Spleen (tissue), 11 donors: ENCODE results near the gene PALLD. TPM values are rescaled to one million over a fixed set of nuclear protein-coding genes. Genes with fewer than 3 reads are reported as not detected.
A peak's percentile ranks its signal among the peaks of the same experiment; 100 is the strongest.

Experiments
- DNase-seq: peaks from one replicate; pipeline ENCODE4 v3.0.0-alpha.2; 2020
- H3K27ac ChIP-seq, 8 donors: fragments of 200-600 bp; sonication (generic) in 7 of 8; 1 replicate in 4 of 8; 2 replicates in 4 of 8; pipeline versions ENCODE4 v1.5.0 to v1.8.0; 2016 to 2021; ENCODE audit warnings: inconsistent platforms in 4 of 8, mild to moderate bottlenecking in 4 of 8, moderate library complexity in 1 of 8
- H3K27me3 ChIP-seq, 7 donors: fragments of 200-600 bp; sonication (generic) in 6 of 7; replicated peaks in 1 of 7; 1 replicate in 4 of 7; 2 replicates in 3 of 7; pipeline versions ENCODE4 v1.5.0 to v1.8.0; 2016 to 2021; ENCODE audit warnings: inconsistent platforms in 3 of 7, mild to moderate bottlenecking in 1 of 7
- H3K36me3 ChIP-seq, 6 donors: fragments of 200-600 bp; sonication (generic) in 5 of 6; 1 replicate in 4 of 6; 2 replicates in 2 of 6; pipeline versions ENCODE4 v1.5.0 to v1.8.0; 2016 to 2021; ENCODE audit warnings: inconsistent platforms in 2 of 6
- H3K4me1 ChIP-seq, 6 donors: fragments of 200-600 bp; sonication (generic) in 5 of 6; 1 replicate in 3 of 6; 2 replicates in 3 of 6; pipeline versions ENCODE4 v1.5.0 to v1.8.0; 2016 to 2021; ENCODE audit warnings: inconsistent platforms in 3 of 6
- H3K4me3 ChIP-seq, 8 donors: fragments of 200-600 bp; sonication (generic) in 7 of 8; 1 replicate in 4 of 8; 2 replicates in 4 of 8; pipeline versions ENCODE4 v1.5.0 to v1.8.0; 2016 to 2021; ENCODE audit warnings: inconsistent platforms in 4 of 8, mild to moderate bottlenecking in 4 of 8, moderate library complexity in 2 of 8
- H3K9me3 ChIP-seq, 8 donors: fragments of 200-600 bp; sonication (generic) in 7 of 8; 1 replicate in 4 of 8; 2 replicates in 4 of 8; pipeline versions ENCODE4 v1.5.0 to v1.8.0; 2016 to 2021; ENCODE audit warnings: inconsistent platforms in 4 of 8
- POLR2A ChIP-seq, 3 donors: fragments of 450-650 bp; IDR thresholded peaks; one replicate each; pipeline ENCODE4 v1.5.1; 2017; ENCODE audit warnings: antibody characterized with exemption in 3 of 3, mild to moderate bottlenecking in 1 of 3
- POLR2AphosphoS5 ChIP-seq, 3 donors: sonication (generic); formaldehyde crosslinking; IDR thresholded peaks; one replicate each; pipeline ENCODE4 v1.5.1; 2017; ENCODE audit warnings: antibody characterized with exemption in 3 of 3
- WGBS, 5 donors: extraction: QIAGEN DNeasy Blood & Tissue Kit in 3 of 5; methylation state at CpG; one replicate each; pipeline versions ENCODE4 v1.1.5 to v1.1.7; 2013 to 2018; 5-methylcytosine and 5-hydroxymethylcytosine counted together
- intact Hi-C: fragments of 100-400 bp; cut with DNase I; formaldehyde crosslinking; loops from one replicate; pipeline ENCODE4 v1.15.0; 2023; ENCODE audit warnings: low total_unique reads
- polyA plus RNA-seq, 3 donors: library from polyadenylated mRNA; stranded (reverse); fragments of 200-250 nt; gene quantifications; one replicate each; pipeline ENCODE4 v1.2.1, GENCODE V29; 2013
- total RNA-seq, 7 donors: library from RNA; depleted of rRNA in 3 of 7; stranded (reverse); fragments of >200 nt in 3 of 7; fragmentation: NEBNext Ultra II Directional in 4 of 7; extraction: Animal tissue kit (Norgen Biotek cat#: 25700) in 4 of 7; gene quantifications; one replicate each; pipeline versions ENCODE4 v1.1.0 to v1.2.1, GENCODE V29; 2016 to 2021
- TF ChIP-seq, protein P1 (sequence below), 11 experiments: fragments of 200-600 bp in 7 of 11; fragments of 450-650 bp in 4 of 11; sonication (generic) in 4 of 11; IDR thresholded peaks in 8 of 11; conservative IDR thresholded peaks in 3 of 11; 1 replicate in 7 of 11; 2 replicates in 4 of 11; pipeline versions ENCODE4 v1.4.0 to v1.8.0; 2016 to 2021; ENCODE audit warnings: antibody characterized with exemption in 11 of 11, inconsistent platforms in 4 of 11, mild to moderate bottlenecking in 1 of 11
- donor health status: healthy with polysubstance abuse.
- donor health status: DM: no; HTN: no; CAD: no; lungs with moderate emphysema.
- donor health status: DM: no; HTN: no; CAD: no.
- donor health status: Bipolar disorder and iron deficiency.
- donor health status: healthy.
- donor health status: DM: no; HTN: no; CAD: no.
- donor health status: DM: yes; HTN: yes; CAD: no.

Gene PALLD
- total and polyA plus RNA-seq, 10 donors = 24.3 to 228 (median 142) TPM

DNA sequence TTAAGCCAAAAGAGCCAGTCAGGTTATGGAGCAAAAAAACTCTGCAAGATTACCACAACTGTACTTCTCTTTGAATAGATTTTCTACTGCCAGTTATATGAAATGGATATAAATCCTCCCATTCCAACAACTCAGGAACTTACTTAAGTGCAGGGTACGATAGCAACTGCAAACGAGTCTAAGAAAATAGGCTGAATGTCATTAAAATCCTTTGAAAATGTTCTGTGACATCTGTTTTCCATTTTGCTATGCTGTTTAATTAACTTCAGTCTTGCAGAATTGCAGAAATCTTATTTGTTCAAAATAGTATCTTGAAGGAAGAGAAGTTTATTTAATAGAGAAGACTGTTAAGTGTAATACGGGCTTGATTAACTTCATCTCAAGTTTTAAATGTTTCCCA lies 243.8 kb downstream of the PALLD start:
- H3K27ac ChIP-seq = peak overlapping the region in 6 of 8 donors; percentile 13 to 65 (median 55)
- WGBS, 5 donors = 76 to 85% (median 78%) methylated on average over 3 of the region's 3 CpGs
- no peaks in the 10 kb centered on the region for H3K9me3 ChIP-seq
- H3K4me3 ChIP-seq = no peak overlapping the region
- no peaks in the 10 kb centered on the region for H3K27me3 ChIP-seq
- H3K36me3 ChIP-seq = no peaks in the 10 kb centered on the region
- no peak for DNase-seq
- peaks cover 0 to 19% (median 3%) of the 10 kb centered on the region in 6 donors for H3K4me1 ChIP-seq
- TF ChIP-seq POLR2AphosphoS5 (IDR thresholded peaks at IDR 0.05) = no peak
- no peak for TF ChIP-seq POLR2A (IDR thresholded peaks at IDR 0.05)
- TF ChIP-seq, protein P1, sequence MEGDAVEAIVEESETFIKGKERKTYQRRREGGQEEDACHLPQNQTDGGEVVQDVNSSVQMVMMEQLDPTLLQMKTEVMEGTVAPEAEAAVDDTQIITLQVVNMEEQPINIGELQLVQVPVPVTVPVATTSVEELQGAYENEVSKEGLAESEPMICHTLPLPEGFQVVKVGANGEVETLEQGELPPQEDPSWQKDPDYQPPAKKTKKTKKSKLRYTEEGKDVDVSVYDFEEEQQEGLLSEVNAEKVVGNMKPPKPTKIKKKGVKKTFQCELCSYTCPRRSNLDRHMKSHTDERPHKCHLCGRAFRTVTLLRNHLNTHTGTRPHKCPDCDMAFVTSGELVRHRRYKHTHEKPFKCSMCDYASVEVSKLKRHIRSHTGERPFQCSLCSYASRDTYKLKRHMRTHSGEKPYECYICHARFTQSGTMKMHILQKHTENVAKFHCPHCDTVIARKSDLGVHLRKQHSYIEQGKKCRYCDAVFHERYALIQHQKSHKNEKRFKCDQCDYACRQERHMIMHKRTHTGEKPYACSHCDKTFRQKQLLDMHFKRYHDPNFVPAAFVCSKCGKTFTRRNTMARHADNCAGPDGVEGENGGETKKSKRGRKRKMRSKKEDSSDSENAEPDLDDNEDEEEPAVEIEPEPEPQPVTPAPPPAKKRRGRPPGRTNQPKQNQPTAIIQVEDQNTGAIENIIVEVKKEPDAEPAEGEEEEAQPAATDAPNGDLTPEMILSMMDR (IDR thresholded peaks at IDR 0.05 in 8 of 11, conservative IDR thresholded peaks at IDR 0.05 in 3 of 11) = no peak
- intact Hi-C loops = no loop called here

DNA sequence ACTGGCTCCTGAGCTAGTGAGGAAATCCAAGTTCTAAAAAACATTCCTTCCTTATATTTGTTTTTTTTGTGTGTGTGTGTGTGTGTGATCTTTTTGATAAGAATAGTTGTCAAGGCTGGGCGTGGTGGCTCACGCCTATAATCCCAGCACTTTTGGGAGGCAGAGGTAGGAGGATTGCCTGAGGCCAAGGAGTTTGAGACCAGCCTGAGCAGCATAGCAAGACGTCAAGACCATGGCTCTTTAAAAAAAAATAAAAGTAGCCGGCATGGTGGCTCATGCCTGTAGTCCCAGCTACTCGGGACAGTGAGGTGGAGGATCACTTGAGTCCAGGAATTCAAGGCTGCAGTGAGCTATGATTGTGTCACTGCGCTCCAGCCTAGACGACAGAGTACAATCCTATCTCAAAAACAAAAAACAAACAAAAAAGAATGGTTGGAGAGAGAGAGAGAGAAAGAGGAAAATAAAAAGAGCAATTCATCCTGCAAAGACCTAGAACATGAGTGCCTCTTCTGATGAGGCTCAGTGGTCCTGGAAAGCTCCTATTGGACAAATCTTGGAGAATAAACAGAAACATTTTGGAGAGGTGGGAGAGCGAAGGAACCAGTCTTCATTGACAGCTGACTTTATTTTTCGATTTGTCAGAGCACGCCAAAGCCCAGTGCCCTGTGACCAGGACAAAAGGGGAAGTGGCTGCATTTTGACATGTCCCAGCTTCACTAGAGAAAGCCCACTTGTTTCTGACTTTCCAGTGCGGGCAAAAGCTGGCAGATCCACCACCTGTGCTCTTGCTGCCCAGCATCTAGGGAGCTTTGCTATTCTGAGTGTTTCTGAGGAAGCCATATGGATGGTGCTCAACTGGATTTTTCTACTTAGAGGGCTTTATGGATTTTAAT lies 244.7 kb downstream of the PALLD start:
- Histone ChIP-seq H3K36me3 (no peaks in the 10 kb centered on the region), H3K27me3 (no peaks in the 10 kb centered on the region), H3K27ac (peak overlapping the region in 7 of 8 donors; percentile 11 to 65 (median 55)), H3K4me3 (no peak overlapping the region), H3K9me3 (no peaks in the 10 kb centered on the region), H3K4me1 (peaks cover 0 to 18% (median 3%) of the 10 kb centered on the region in 6 donors)
- WGBS, 5 donors = 65 to 75% (median 72%) methylated on average over 11 of the region's 11 CpGs
- DNase-seq = no peak
- TF ChIP-seq POLR2A (IDR thresholded peaks at IDR 0.05) = no peak
- TF ChIP-seq, protein P1 (IDR thresholded peaks at IDR 0.05 in 8 of 11, conservative IDR thresholded peaks at IDR 0.05 in 3 of 11) = no peak
- TF ChIP-seq POLR2AphosphoS5 (IDR thresholded peaks at IDR 0.05) = no peak
- intact Hi-C loops = no loop called here

DNA sequence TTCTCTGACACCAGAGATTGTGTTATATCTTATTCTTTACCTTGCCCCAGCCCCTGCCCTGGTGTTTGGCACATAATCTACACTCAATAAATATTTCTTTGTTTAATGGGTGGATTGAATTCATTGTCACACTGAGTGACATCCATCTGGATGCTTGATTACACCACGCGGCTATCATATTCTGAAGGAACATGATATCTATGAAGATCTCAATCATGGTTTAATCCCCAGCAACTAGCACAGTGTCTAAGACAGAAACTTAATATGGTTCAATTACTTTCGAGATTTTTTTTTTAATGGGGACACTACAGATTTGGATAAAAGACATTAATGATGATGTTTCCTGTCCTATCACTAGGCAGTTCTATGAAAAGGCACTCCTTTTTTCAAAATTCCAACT lies 246.3 kb downstream of the PALLD start:
- WGBS, 5 donors = 84 to 92% (median 86%) methylated on average over 3 of the region's 3 CpGs

More for the DNA sequence above, 246.3 kb downstream of the PALLD start:
- intact Hi-C loops = no loop called here
- Histone ChIP-seq H3K4me3 (no peak overlapping the region), H3K9me3 (no peaks in the 10 kb centered on the region), H3K36me3 (no peaks in the 10 kb centered on the region), H3K4me1 (peaks cover 0 to 18% (median 3%) of the 10 kb centered on the region in 6 donors), H3K27ac (peak overlapping the region in 6 of 8 donors; percentile 6 to 66 (median 50)), H3K27me3 (no peaks in the 10 kb centered on the region)
- no peak for TF ChIP-seq POLR2A (IDR thresholded peaks at IDR 0.05)
- TF ChIP-seq POLR2AphosphoS5 (IDR thresholded peaks at IDR 0.05) = no peak
- TF ChIP-seq, protein P1 (IDR thresholded peaks at IDR 0.05 in 8 of 11, conservative IDR thresholded peaks at IDR 0.05 in 3 of 11) = no peak
- DNase-seq = no peak
